ENCODE results near the gene NUDT17.

DNA sequence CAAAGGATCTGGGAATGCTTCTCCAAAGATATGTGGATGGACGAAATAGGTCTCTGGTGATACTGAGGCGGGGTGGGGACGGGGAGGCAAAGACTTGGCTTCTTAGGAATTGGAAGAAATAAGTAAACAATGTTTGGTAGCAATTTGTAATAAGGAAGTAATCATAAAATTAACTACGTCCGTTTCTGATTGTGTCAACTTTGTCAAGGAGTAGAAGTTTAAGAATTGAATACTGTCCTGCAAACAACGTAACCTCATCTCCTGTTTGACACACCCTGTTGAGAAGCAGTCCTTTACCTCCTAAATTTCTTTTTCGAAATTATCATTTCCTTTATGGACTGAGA, 21.0 kb upstream of the NUDT17 start:
- TF ChIP-seq POLR2A (IDR thresholded peaks at IDR 0.05) = no peak
- no peak for TF ChIP-seq EP300 (IDR thresholded peaks at IDR 0.05; ENCODE audit: low read depth)
- TF ChIP-seq, protein P1, sequence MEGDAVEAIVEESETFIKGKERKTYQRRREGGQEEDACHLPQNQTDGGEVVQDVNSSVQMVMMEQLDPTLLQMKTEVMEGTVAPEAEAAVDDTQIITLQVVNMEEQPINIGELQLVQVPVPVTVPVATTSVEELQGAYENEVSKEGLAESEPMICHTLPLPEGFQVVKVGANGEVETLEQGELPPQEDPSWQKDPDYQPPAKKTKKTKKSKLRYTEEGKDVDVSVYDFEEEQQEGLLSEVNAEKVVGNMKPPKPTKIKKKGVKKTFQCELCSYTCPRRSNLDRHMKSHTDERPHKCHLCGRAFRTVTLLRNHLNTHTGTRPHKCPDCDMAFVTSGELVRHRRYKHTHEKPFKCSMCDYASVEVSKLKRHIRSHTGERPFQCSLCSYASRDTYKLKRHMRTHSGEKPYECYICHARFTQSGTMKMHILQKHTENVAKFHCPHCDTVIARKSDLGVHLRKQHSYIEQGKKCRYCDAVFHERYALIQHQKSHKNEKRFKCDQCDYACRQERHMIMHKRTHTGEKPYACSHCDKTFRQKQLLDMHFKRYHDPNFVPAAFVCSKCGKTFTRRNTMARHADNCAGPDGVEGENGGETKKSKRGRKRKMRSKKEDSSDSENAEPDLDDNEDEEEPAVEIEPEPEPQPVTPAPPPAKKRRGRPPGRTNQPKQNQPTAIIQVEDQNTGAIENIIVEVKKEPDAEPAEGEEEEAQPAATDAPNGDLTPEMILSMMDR (IDR thresholded peaks at IDR 0.05) = no peak

All from transverse colon (tissue), 3 donors.